DMS79 treated with DMSO at 0.1 percent for 48 hours (cell line): ENCODE results near the gene PARK7.
A peak's percentile ranks its signal among the peaks of the same experiment; 100 is the strongest.

Source experiments
- DNase-seq: peaks from one replicate; lab custom pipeline; 2025; lab: John Stamatoyannopoulos, UW

Gene PARK7

GRCh38 chr1:8010080-8010664 lies 48.7 kb downstream of the PARK7 start:
- no peak for DNase-seq

DNA sequence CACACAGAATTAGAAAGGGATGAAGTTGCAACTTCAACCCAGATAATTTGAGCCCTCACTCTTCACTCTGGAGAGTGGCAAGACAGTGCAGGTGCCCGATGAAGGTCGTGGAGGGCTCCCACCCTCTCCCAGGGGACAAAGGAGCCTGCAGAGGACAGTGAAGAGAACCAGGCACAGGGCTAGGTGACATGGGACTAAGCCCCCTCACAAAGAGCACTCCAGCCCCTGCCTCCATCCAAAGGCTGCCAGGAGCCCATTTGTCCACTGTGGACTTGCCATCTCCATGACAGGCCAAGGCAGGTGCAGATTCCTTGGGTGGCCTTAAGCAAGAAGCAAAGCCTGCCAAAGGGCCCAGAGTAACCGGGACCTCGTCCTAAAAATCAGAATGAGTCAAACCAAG lies 49.5 kb downstream of the PARK7 start:
- DNase-seq, result no peak

- no peak for DNase-seq
These were observed 50.7 kb downstream of the PARK7 start for GRCh38 chr1:8011923-8012858.

GRCh38 chr1:8012955-8013354 lies 51.4 kb downstream of the PARK7 start:
- DNase-seq, result no peak

GRCh38 chr1:8013399-8013798 lies 51.9 kb downstream of the PARK7 start:
- DNase-seq, result no peak

DNA sequence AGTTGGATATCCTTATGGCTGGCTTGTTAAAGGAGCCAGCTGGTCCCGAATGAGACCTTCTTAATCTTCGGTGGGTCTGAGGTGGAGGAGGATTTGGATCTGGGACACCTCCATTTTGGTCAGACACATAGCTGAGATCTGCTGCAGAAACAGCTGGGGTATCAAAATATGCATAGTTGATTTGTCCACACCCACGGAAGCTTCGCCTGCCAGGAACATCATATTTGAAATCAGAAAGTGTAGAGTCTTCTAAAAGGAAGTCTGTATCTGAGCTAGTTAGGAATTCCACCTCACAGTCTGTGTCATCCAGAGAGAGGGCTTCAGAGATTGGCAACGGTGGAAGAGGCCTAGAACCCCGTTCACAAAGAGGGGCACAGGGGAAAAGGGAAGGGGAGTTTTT lies 52.3 kb downstream of the PARK7 start:
- no peak for DNase-seq

DNA sequence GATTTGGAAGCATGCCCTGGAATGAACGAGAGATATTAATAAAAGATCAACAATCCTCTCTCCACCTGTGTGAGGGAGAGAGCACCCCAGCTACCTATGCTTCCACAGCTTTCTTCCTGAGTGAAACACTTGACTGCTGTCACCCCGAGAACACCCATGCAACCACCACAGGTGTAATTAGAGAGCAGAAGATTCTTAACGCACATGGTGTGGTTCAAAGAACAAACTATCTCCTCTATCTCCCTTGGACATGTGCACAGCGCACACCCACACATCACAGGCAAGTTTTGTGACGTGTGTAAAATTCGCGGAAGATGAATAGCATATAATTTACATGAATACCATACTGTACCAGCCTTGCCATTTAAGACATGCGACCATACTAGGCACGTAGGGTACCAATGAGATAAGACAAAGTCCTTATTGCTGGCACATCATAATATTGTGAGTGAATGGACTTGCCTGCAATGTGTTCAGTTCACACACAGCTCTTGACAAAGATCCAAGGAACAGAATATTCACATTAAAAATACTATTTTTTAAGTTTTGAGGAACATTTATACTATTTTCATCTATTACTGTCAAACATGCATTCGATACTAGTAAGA lies 53.0 kb downstream of the PARK7 start:
- no peak for DNase-seq

GRCh38 chr1:8015036-8015808 lies 53.7 kb downstream of the PARK7 start:
- DNase-seq, result peak; percentile 59

- no peak for DNase-seq
These were observed 54.3 kb downstream of the PARK7 start for GRCh38 chr1:8015809-8016165.

- no peak for DNase-seq
These were observed 54.8 kb downstream of the PARK7 start for GRCh38 chr1:8016210-8016894.

DNA sequence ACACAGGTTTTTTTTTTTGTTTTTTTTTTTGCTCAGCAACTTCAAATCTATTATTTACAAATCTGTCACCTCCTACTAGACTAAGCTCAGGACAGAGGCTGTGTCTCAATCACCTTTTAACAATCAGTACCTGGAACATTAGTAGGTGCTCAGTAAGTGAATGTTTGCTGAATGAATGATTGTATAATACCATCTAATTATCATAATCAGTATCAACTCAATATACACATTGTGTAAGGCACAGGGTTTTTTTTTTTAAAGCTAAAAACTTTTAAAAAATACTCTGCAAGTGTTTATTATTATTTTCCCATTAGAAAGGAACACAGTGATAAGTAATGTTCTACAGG lies 55.4 kb downstream of the PARK7 start:
- no peak for DNase-seq

GRCh38 chr1:8017495-8018197 lies 56.1 kb downstream of the PARK7 start:
- DNase-seq, result peak; percentile 71

GRCh38 chr1:8018492-8019228 lies 57.1 kb downstream of the PARK7 start:
- DNase-seq, result no peak

GRCh38 chr1:8019229-8019620 lies 57.7 kb downstream of the PARK7 start:
- DNase-seq, result no peak

DNA sequence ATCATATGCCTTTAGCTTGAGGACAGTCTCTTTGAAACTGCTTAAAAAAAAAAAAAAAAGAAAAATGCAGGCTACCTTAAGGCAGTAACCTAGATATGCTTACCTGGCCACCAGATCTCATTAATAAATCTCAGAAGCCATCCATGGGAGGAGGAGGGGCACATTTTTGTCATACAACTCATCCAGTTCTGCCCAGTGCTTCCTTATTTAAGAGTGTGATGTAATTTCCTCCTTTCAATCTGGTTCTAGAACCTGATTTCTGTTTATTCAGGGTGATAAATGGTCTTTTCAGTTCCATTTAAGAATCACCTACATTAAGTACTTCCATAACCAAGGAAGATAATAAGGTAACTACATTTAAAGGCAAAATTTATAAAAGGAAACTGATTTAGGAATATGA lies 58.5 kb downstream of the PARK7 start:
- peak; percentile 23 for DNase-seq

DNA sequence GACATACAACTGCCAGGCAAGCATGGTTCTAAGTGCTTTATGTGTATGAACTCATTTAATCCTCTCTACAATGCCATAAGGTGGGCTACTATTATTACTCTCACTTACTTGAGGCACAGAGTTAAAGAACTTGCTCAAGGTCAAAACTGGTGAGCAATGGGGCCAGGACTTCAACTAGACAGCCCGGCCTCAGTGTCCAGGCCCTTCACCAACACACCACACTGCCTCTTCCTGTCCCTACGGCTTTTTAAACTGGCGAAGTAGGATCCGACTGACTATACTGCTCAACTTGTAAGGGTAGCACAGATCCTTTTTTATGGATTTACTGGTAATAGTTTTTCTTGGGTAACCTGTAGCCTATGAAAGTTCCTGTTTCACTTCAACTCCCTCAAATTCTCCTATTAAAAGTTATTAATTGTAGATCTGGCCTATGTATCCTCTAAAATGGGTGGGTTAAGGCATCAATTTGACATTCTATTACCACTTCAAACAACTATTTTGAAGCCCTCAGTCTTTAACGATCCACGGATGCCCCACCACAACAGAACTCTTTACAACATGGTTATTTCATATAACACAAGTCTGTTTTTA lies 60.3 kb downstream of the PARK7 start:
- no peak for DNase-seq

- no peak for DNase-seq
These were observed 61.1 kb downstream of the PARK7 start for GRCh38 chr1:8022395-8023286.

GRCh38 chr1:8023287-8023994 lies 61.9 kb downstream of the PARK7 start:
- DNase-seq, result no peak

DNA sequence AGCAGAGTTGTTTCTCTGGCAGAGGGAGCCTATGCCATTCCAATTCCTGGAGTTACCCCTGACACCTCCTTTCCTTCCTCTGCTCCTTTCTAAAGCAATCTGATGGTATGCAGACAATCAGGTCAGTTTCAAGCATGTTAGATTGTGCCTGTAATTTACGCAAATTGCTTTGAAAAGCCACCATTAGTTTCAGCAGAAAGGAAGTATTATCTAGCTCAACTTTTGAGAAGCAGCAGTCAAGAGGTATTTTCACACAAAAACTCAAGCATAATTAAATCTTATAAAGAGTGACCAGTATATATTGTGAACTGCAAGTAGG lies 62.4 kb downstream of the PARK7 start:
- DNase-seq, result no peak
